Ascending aorta (tissue), 2 donors: ENCODE data around the gene GALNT12. TPM values are rescaled to one million over a fixed set of nuclear protein-coding genes. Genes with fewer than 3 reads are reported as not detected.
A peak's percentile ranks its signal among the peaks of the same experiment; 100 is the strongest.

Source experiments
- DNase-seq, 2 donors: peaks; one replicate each; pipeline ENCODE4 v3.0.0-alpha.2; 2019; ENCODE audit warnings: low spot score in 2 of 2
- H3K27ac ChIP-seq, 2 donors: fragments of 200-600 bp; sonication (generic); one replicate each; pipeline ENCODE4 v1.5.1; 2016 to 2017; ENCODE audit warnings: mild to moderate bottlenecking in 1 of 2
- H3K27me3 ChIP-seq: fragments of 200-600 bp; sonication (generic); one replicate; pipeline ENCODE4 v1.5.1; 2017
- H3K36me3 ChIP-seq, 2 donors: fragments of 200-600 bp; sonication (generic); one replicate each; pipeline ENCODE4 v1.5.1; 2016
- H3K4me1 ChIP-seq, 2 donors: fragments of 200-600 bp; sonication (generic); one replicate each; pipeline ENCODE4 v1.5.1; 2016 to 2017; ENCODE audit warnings: mild to moderate bottlenecking in 1 of 2
- H3K4me3 ChIP-seq, 2 donors: fragments of 200-600 bp; sonication (generic); one replicate each; pipeline ENCODE4 v1.5.1; 2016 to 2017; ENCODE audit warnings: mild to moderate bottlenecking in 1 of 2
- H3K9me3 ChIP-seq, 2 donors: fragments of 200-600 bp; sonication (generic); one replicate each; pipeline ENCODE4 v1.5.1; 2016
- CTCF ChIP-seq, 3 experiments: fragments of 200-600 bp in 2 of 3; fragments of 450-650 bp in 1 of 3; sonication (generic) in 2 of 3; IDR thresholded peaks; one replicate each; pipeline ENCODE4 v1.5.1; 2016 to 2019; ENCODE audit warnings: antibody characterized with exemption in 3 of 3, mild to moderate bottlenecking in 1 of 3, moderate library complexity in 1 of 3
- intact Hi-C: fragments of 100-400 bp; cut with DNase I; formaldehyde crosslinking; loops from one replicate; pipeline ENCODE4 v1.15.1; 2023
- total RNA-seq: library from RNA; depleted of rRNA; stranded (reverse); fragments of >200 nt; gene quantifications from one replicate; pipeline ENCODE4 v1.1.0, GENCODE V29; 2016

The GALNT12 gene
- 0.53 TPM for total RNA-seq

DNA sequence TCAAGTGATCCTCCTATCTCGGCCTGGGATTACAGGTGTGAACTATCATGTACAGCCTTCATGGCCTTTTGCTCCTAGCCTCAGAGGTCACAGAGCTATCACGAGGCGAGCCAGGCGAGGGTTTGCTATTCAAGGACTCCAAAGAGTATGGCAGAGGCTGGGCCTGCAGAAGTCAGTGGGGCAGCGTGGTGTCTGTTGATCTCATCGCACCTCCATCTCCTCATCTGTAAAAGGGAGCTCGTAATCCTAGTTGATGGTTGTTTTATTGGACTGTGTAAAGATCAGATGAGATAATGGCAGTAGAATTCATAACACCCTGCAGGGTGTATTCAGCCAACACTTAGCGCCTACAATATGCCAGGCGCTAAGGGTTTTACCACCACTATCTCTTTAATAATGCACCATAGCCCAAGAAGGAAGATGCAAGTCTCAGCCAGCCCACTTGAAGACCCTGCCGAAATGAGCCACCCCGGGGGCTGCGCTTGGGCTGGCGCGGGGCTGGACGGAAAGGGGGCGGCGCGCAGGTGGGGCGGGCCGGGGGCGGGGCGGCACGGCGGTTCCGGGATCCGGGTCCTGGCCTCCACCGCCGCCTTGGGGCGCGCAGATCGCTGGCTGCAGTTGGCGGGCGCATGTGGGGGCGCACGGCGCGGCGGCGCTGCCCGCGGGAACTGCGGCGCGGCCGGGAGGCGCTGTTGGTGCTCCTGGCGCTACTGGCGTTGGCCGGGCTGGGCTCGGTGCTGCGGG, at the start of gene GALNT12:
Gene GALNT12, plus strand, starts transcription at position 601 of the 744 bp plus-strand sequence. Its CDS starts 29 bp downstream, at position 630.
- no peak for TF ChIP-seq CTCF (IDR thresholded peaks at IDR 0.05)
- Histone ChIP-seq H3K27me3 (no peaks in the 10 kb centered on the region), H3K4me3 (peak within 1 kb of the TSS; percentile 67 to 82), H3K27ac (peak within 1 kb of the TSS; percentile 30 to 64), H3K4me1 (peaks cover 0 to 9% of the 10 kb centered on the region in 2 donors), H3K36me3 (no peaks in the 10 kb centered on the region), H3K9me3 (no peaks in the 10 kb centered on the region)
- no peak for DNase-seq
- intact Hi-C loops = no loop called here

- peaks cover 25 to 30% of the 10 kb centered on the region in 2 donors for H3K36me3 ChIP-seq
- H3K9me3 ChIP-seq = peaks cover 0 to 15% of the 10 kb centered on the region in 2 donors
- DNase-seq = no peak
- TF ChIP-seq CTCF (IDR thresholded peaks at IDR 0.05) = no peak
- no peak overlapping the region for H3K27ac ChIP-seq
- no peak overlapping the region for H3K4me3 ChIP-seq
- H3K4me1 ChIP-seq = no peaks in the 10 kb centered on the region
- intact Hi-C loops = no loop called here
- no peaks in the 10 kb centered on the region for H3K27me3 ChIP-seq
Measured at GRCh38 chr9:98760231-98760630, 47.2 kb upstream of the GALNT12 start.

DNA sequence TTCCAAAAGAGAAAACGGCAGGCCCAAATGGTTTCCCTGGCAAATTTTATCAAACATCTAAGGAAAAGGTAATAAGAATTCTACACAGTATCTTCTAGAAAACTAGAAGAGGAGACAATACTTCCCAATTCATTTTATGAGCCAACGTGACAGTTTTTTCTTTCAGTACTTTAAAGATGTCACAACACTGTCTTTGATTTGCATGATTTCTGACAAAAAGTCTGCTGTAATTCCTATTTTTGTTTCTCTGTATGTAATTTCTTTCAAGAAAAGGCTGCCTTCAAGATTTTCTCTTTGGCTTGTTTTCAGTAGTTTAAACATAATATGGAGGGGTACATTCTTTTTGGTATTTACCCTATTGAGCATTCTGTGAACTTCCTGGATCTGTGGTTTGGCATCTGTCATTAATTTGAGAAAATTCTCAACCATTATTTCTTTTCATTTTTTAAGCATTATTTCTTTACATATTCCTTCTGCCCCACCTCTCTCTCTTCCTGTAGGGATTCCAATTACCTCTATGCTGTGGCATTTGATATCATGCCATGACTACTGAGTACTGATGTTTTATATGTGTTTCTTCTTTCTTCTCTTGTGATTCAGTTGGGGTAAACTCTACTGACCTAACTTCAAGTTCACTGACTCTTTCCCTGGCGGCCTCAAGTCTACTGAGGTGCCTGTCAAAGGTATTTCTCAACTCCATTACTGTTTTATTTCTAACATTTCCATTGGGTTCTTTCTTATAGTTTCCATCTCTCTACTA, 43.3 kb upstream of the GALNT12 start:
- H3K36me3 ChIP-seq = peaks cover 21 to 42% of the 10 kb centered on the region in 2 donors
- intact Hi-C loops = no loop called here

GRCh38 chr9:98765256-98765655, 42.2 kb upstream of the GALNT12 start:
- H3K36me3 ChIP-seq = peaks cover 21 to 48% of the 10 kb centered on the region in 2 donors
- H3K27ac ChIP-seq = no peak overlapping the region
- peaks cover 0 to 10% of the 10 kb centered on the region in 2 donors for H3K9me3 ChIP-seq
- intact Hi-C loops = no loop called here
- no peaks in the 10 kb centered on the region for H3K4me1 ChIP-seq
- no peak overlapping the region for H3K4me3 ChIP-seq
- TF ChIP-seq CTCF (IDR thresholded peaks at IDR 0.05) = no peak
- peak in 1 of 2 donors; percentile 48 for DNase-seq
- no peaks in the 10 kb centered on the region for H3K27me3 ChIP-seq

More for the DNA sequence above, 43.3 kb upstream of the GALNT12 start:
- H3K9me3 ChIP-seq = peaks cover 0 to 10% of the 10 kb centered on the region in 2 donors
- H3K4me1 ChIP-seq = no peaks in the 10 kb centered on the region
- H3K27me3 ChIP-seq = no peaks in the 10 kb centered on the region
- no peak overlapping the region for H3K27ac ChIP-seq
- no peak overlapping the region for H3K4me3 ChIP-seq
- TF ChIP-seq CTCF (IDR thresholded peaks at IDR 0.05) = no peak
- no peak for DNase-seq

DNA sequence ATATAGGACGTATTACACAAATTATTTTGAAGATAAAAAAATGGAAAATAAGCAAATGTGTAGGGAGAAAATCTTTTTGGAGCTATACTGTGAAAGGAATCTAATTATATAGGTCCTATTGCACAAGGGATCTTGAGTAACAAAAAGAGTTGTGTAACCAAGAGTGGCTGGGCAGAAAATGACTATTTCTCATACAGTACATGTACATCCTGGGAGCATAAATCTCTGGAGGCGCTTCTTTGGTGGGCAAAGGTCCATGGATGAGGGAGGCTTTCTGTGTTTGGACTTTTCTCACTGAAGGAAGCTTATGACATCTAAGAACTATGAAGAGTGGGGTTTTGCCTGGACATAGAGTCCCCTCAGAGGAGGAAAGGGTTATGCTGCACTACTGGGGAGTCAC, 40.9 kb upstream of the GALNT12 start:
- Histone ChIP-seq H3K4me3 (no peak overlapping the region), H3K27ac (no peak overlapping the region), H3K27me3 (no peaks in the 10 kb centered on the region), H3K9me3 (peaks cover 0 to 10% of the 10 kb centered on the region in 2 donors), H3K36me3 (peaks cover 31 to 62% of the 10 kb centered on the region in 2 donors), H3K4me1 (no peaks in the 10 kb centered on the region)
- TF ChIP-seq CTCF (IDR thresholded peaks at IDR 0.05) = no peak
- peak in 1 of 2 donors; percentile 15 for DNase-seq
- intact Hi-C loops = no loop called here
